Measurements from ENCODE around the gene CLHC1. TPM values are rescaled to one million over a fixed set of nuclear protein-coding genes. Genes with fewer than 3 reads are reported as not detected.
A peak's percentile ranks its signal among the peaks of the same experiment; 100 is the strongest.
"Not testable (repeated sequence)": the region's sequence is repeated elsewhere in the genome, so short reads cannot be mapped to it uniquely, and the experiment has no call there.

The CLHC1 gene
- total RNA-seq (10 to 100 TPM; 26.9 to 29.6 TPM), polyA plus RNA-seq (ENCODE audit: insufficient read length in 2 of 2) (10 to 100 TPM; 18.4 to 21.5 TPM)
- long read RNA-seq, donor 1, partial matches to known transcripts: 1,336 of 2,963 reads
- long read RNA-seq, donor 1, other reads (novel, unspliced or antisense): 1,627 of 2,963 reads
- long read RNA-seq, donor 2: 0 reads
- long read RNA-seq, donor 3: 0 reads
- long read RNA-seq, donor 4: 0 reads

GRCh38 chr2:55232084-55232862, at the start of gene CLHC1, which contains the start of gene RPS27A:
CLHC1 (minus strand) TSS chr2:55232293; CDS start chr2:55222411, 9,882 bp downstream.
RPS27A (plus strand) TSS chr2:55232688; CDS start chr2:55232825, 137 bp downstream.
- DNase-seq (ENCODE audit: low read depth in 4 of 6, low spot score in 6 of 6): peak; percentile 91 to 99 (median 95)
- H3K27ac ChIP-seq (ENCODE audit: low read depth, low read length): peak within 1 kb of the TSS; percentile 89
- no peaks in the 10 kb centered on the region for H3K27me3 ChIP-seq (ENCODE audit: control insufficient read depth, insufficient read depth, low read length)
- peaks cover 12% of the 10 kb centered on the region for H3K4me1 ChIP-seq (ENCODE audit: control insufficient read depth, insufficient read depth, low read length)
- under 1% methylated on average over 25 of the region's 37 CpGs for WGBS (ENCODE audit: insufficient coverage)
- H3K9me3 ChIP-seq (ENCODE audit: control insufficient read depth, insufficient read depth, low read length): no peaks in the 10 kb centered on the region
- H3K4me3 ChIP-seq (ENCODE audit: low read depth, low read length): peak within 1 kb of the TSS; percentile 82
- H3K36me3 ChIP-seq (ENCODE audit: control insufficient read depth, insufficient read depth, low read length): peaks cover 12% of the 10 kb centered on the region

GRCh38 chr2:55280851-55281546, 48.9 kb upstream of the CLHC1 start:
- H3K4me3 ChIP-seq (ENCODE audit: low read depth, low read length); H3K27me3 ChIP-seq (ENCODE audit: control insufficient read depth, insufficient read depth, low read length); H3K27ac ChIP-seq (ENCODE audit: low read depth, low read length); H3K36me3 ChIP-seq (ENCODE audit: control insufficient read depth, insufficient read depth, low read length); DNase-seq (ENCODE audit: low read depth in 4 of 6, low spot score in 6 of 6); H3K9me3 ChIP-seq (ENCODE audit: control insufficient read depth, insufficient read depth, low read length): not testable (repeated sequence)
- H3K4me1 ChIP-seq (ENCODE audit: control insufficient read depth, insufficient read depth, low read length): peaks cover 11% of the 10 kb centered on the region
- WGBS (ENCODE audit: insufficient coverage): 71% methylated on average over 3 of the region's 5 CpGs

- not testable (repeated sequence) for H3K36me3 ChIP-seq (ENCODE audit: control insufficient read depth, insufficient read depth, low read length); H3K27me3 ChIP-seq (ENCODE audit: control insufficient read depth, insufficient read depth, low read length); H3K9me3 ChIP-seq (ENCODE audit: control insufficient read depth, insufficient read depth, low read length); H3K4me3 ChIP-seq (ENCODE audit: low read depth, low read length); DNase-seq (ENCODE audit: low read depth in 4 of 6, low spot score in 6 of 6); H3K27ac ChIP-seq (ENCODE audit: low read depth, low read length)
- peaks cover 11% of the 10 kb centered on the region for H3K4me1 ChIP-seq (ENCODE audit: control insufficient read depth, insufficient read depth, low read length)
- WGBS (ENCODE audit: insufficient coverage): 43% methylated on average over 3 of the region's 7 CpGs
Measured at GRCh38 chr2:55279859-55280424, 47.8 kb upstream of the CLHC1 start.

GRCh38 chr2:55279214-55279835, 47.2 kb upstream of the CLHC1 start:
- H3K27ac ChIP-seq (ENCODE audit: low read depth, low read length); H3K4me3 ChIP-seq (ENCODE audit: low read depth, low read length); H3K9me3 ChIP-seq (ENCODE audit: control insufficient read depth, insufficient read depth, low read length); H3K27me3 ChIP-seq (ENCODE audit: control insufficient read depth, insufficient read depth, low read length); H3K36me3 ChIP-seq (ENCODE audit: control insufficient read depth, insufficient read depth, low read length): not testable (repeated sequence)
- peaks cover 11% of the 10 kb centered on the region for H3K4me1 ChIP-seq (ENCODE audit: control insufficient read depth, insufficient read depth, low read length)
- WGBS (ENCODE audit: insufficient coverage): 10% methylated on average over 2 of the region's 10 CpGs
- peak in 1 of 6 donors; percentile 57 for DNase-seq (ENCODE audit: low read depth in 4 of 6, low spot score in 6 of 6)

GRCh38 chr2:55277310-55277709, 45.2 kb upstream of the CLHC1 start:
- H3K4me3 ChIP-seq (ENCODE audit: low read depth, low read length): no peak overlapping the region
- no peak overlapping the region for H3K27ac ChIP-seq (ENCODE audit: low read depth, low read length)
- H3K9me3 ChIP-seq (ENCODE audit: control insufficient read depth, insufficient read depth, low read length): no peaks in the 10 kb centered on the region
- H3K4me1 ChIP-seq (ENCODE audit: control insufficient read depth, insufficient read depth, low read length): peaks cover 7% of the 10 kb centered on the region
- WGBS (ENCODE audit: insufficient coverage): 100% methylated on average over 1 of the region's 3 CpGs
- no peak for DNase-seq (ENCODE audit: low read depth in 4 of 6, low spot score in 6 of 6)
- H3K36me3 ChIP-seq (ENCODE audit: control insufficient read depth, insufficient read depth, low read length): no peaks in the 10 kb centered on the region
- no peaks in the 10 kb centered on the region for H3K27me3 ChIP-seq (ENCODE audit: control insufficient read depth, insufficient read depth, low read length)

- WGBS (ENCODE audit: insufficient coverage): 100% methylated on average over 1 of the region's 2 CpGs
- H3K4me1 ChIP-seq (ENCODE audit: control insufficient read depth, insufficient read depth, low read length); H3K9me3 ChIP-seq (ENCODE audit: control insufficient read depth, insufficient read depth, low read length); H3K36me3 ChIP-seq (ENCODE audit: control insufficient read depth, insufficient read depth, low read length); H3K4me3 ChIP-seq (ENCODE audit: low read depth, low read length); DNase-seq (ENCODE audit: low read depth in 4 of 6, low spot score in 6 of 6); H3K27me3 ChIP-seq (ENCODE audit: control insufficient read depth, insufficient read depth, low read length); H3K27ac ChIP-seq (ENCODE audit: low read depth, low read length): not testable (repeated sequence)
Measured at GRCh38 chr2:55274346-55274745, 42.3 kb upstream of the CLHC1 start.

- Histone ChIP-seq H3K27me3 (ENCODE audit: control insufficient read depth, insufficient read depth, low read length) (no peaks in the 10 kb centered on the region), H3K9me3 (ENCODE audit: control insufficient read depth, insufficient read depth, low read length) (no peaks in the 10 kb centered on the region), H3K27ac (ENCODE audit: low read depth, low read length) (peak overlapping the region; percentile 88), H3K4me1 (ENCODE audit: control insufficient read depth, insufficient read depth, low read length) (peaks cover 7% of the 10 kb centered on the region), H3K4me3 (ENCODE audit: low read depth, low read length) (peak overlapping the region; percentile 94), H3K36me3 (ENCODE audit: control insufficient read depth, insufficient read depth, low read length) (peaks cover 6% of the 10 kb centered on the region)
- peak in 1 of 6 donors; percentile 62 for DNase-seq (ENCODE audit: low read depth in 4 of 6, low spot score in 6 of 6)
- no CpG with 5 or more reads among the region's 7 CpGs for WGBS (ENCODE audit: insufficient coverage)
Measured at GRCh38 chr2:55269645-55269990, 37.5 kb upstream of the CLHC1 start.

- peaks cover 7% of the 10 kb centered on the region for H3K4me1 ChIP-seq (ENCODE audit: control insufficient read depth, insufficient read depth, low read length)
- DNase-seq (ENCODE audit: low read depth in 4 of 6, low spot score in 6 of 6): peak; percentile 80 to 97 (median 86)
- peak within 1 kb of the TSS; percentile 88 for H3K27ac ChIP-seq (ENCODE audit: low read depth, low read length)
- WGBS (ENCODE audit: insufficient coverage): under 1% methylated on average over 42 of the region's 43 CpGs
- no peaks in the 10 kb centered on the region for H3K9me3 ChIP-seq (ENCODE audit: control insufficient read depth, insufficient read depth, low read length)
- H3K4me3 ChIP-seq (ENCODE audit: low read depth, low read length): peak within 1 kb of the TSS; percentile 94
- H3K27me3 ChIP-seq (ENCODE audit: control insufficient read depth, insufficient read depth, low read length): no peaks in the 10 kb centered on the region
- peaks cover 6% of the 10 kb centered on the region for H3K36me3 ChIP-seq (ENCODE audit: control insufficient read depth, insufficient read depth, low read length)
Measured at GRCh38 chr2:55268907-55269644, 37.0 kb upstream of the CLHC1 start, which contains the start of gene MTIF2. MTIF2 (minus strand) TSS chr2:55269231; CDS start chr2:55263858, 5,373 bp downstream.

Measured in spinal cord (tissue), 10 donors.